ENCODE results near the gene OBSCN. TPM values are rescaled to one million over a fixed set of nuclear protein-coding genes. Genes with fewer than 3 reads are reported as not detected.
"Not testable (repeated sequence)": the region's sequence is repeated elsewhere in the genome, so short reads cannot be mapped to it uniquely, and the experiment has no call there.

The OBSCN gene
- total RNA-seq, 1 donor from 2014 or later: 59.5 TPM

GRCh38 chr1:228212415-228212965 lies 4.6 kb downstream of the OBSCN start:
- DNase-seq (ENCODE audit: low read depth): no peak

- peak; percentile 72 for DNase-seq (ENCODE audit: low read depth)
Observed at GRCh38 chr1:228212966-228213844, 5.4 kb downstream of the OBSCN start.

- no peak for DNase-seq (ENCODE audit: low read depth)
Observed at GRCh38 chr1:228213917-228214808, 6.3 kb downstream of the OBSCN start.

GRCh38 chr1:228214921-228215662 lies 7.2 kb downstream of the OBSCN start:
- no peak for DNase-seq (ENCODE audit: low read depth)

- DNase-seq (ENCODE audit: low read depth): no peak
Observed at GRCh38 chr1:228215663-228216116, 7.8 kb downstream of the OBSCN start.

- peak; percentile 57 for DNase-seq (ENCODE audit: low read depth)
Observed at GRCh38 chr1:228216371-228217320, 8.8 kb downstream of the OBSCN start.

GRCh38 chr1:228217551-228218344 lies 9.9 kb downstream of the OBSCN start:
- no peak for DNase-seq (ENCODE audit: low read depth)

GRCh38 chr1:228218513-228219244 lies 10.8 kb downstream of the OBSCN start:
- no peak for DNase-seq (ENCODE audit: low read depth)

GRCh38 chr1:228219245-228219961 lies 11.6 kb downstream of the OBSCN start:
- no peak for DNase-seq (ENCODE audit: low read depth)

GRCh38 chr1:228219962-228220780 lies 12.3 kb downstream of the OBSCN start:
- DNase-seq (ENCODE audit: low read depth): no peak

GRCh38 chr1:228221097-228221496 lies 13.3 kb downstream of the OBSCN start:
- DNase-seq (ENCODE audit: low read depth): not testable (repeated sequence)

GRCh38 chr1:228222548-228222947 lies 14.7 kb downstream of the OBSCN start:
- no peak for DNase-seq (ENCODE audit: low read depth)

GRCh38 chr1:228224198-228225164 lies 16.6 kb downstream of the OBSCN start:
- DNase-seq (ENCODE audit: low read depth): no peak

- DNase-seq (ENCODE audit: low read depth): no peak
Observed at GRCh38 chr1:228225165-228225710, 17.4 kb downstream of the OBSCN start.

- no peak for DNase-seq (ENCODE audit: low read depth)
Observed at GRCh38 chr1:228225740-228226139, 17.9 kb downstream of the OBSCN start.

All from myocyte (in vitro differentiated cells).